Measurements from ENCODE around the gene ADAMTS3.
A peak's percentile ranks its signal among the peaks of the same experiment; 100 is the strongest.

The ADAMTS3 gene

GRCh38 chr4:72507167-72507566, 61.9 kb downstream of the ADAMTS3 start:
- TF ChIP-seq CTCF (IDR thresholded peaks at IDR 0.05; ENCODE audit: borderline replicate concordance, insufficient read depth, low read depth, low read length), result no peak
- H3K4me3 ChIP-seq (ENCODE audit: low read depth, low read length), result no peak overlapping the region

DNA sequence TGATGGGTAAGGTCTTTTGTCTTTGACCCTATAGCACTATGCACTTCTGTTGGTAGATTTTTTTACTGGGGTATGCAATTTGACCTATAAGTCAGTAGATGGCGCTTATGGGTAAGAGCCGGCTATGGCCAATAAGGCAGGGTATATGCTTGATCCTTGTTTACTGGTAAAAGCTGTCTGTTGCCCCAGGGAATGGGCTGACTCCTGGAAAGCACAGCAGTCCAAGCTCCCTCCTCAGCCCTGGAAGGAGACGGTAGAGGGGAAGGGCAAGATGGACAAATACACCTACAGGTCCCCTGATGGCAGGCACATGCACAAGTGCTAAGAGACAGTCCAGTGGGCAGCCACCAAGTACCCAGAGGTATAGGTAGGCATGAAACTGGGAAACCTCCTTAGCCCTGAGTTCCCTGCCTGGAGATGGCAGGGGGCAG, 63.7 kb downstream of the ADAMTS3 start:
- TF ChIP-seq CTCF (IDR thresholded peaks at IDR 0.05; ENCODE audit: borderline replicate concordance, insufficient read depth, low read depth, low read length), result peak; percentile 62
- H3K4me3 ChIP-seq (ENCODE audit: low read depth, low read length), result no peak overlapping the region

DNA sequence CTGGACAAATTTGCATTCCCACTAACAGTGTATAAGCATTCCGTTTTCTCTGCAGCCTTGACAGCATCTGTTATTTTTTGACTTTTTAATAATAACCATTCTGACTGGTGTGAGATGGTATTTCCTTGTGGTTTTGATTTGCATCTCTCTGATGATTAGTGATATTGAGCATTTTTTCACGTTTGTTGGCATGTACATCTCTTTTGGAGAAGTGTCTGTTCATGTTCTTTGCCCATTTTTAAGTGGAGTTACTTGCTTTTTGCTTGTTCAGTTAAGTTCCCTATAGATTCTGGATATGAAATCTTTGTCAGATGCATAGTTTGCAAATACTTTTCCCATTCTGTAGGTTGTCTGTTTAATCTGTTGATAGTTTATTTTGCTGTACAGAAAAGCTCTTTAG, 68.8 kb downstream of the ADAMTS3 start:
- no peak overlapping the region for H3K4me3 ChIP-seq (ENCODE audit: low read depth, low read length)
- TF ChIP-seq CTCF (IDR thresholded peaks at IDR 0.05; ENCODE audit: borderline replicate concordance, insufficient read depth, low read depth, low read length), result no peak

- no peak overlapping the region for H3K4me3 ChIP-seq (ENCODE audit: low read depth, low read length)
- TF ChIP-seq CTCF (IDR thresholded peaks at IDR 0.05; ENCODE audit: borderline replicate concordance, insufficient read depth, low read depth, low read length), result no peak
These were observed 72.9 kb downstream of the ADAMTS3 start for GRCh38 chr4:72496119-72496518.

DNA sequence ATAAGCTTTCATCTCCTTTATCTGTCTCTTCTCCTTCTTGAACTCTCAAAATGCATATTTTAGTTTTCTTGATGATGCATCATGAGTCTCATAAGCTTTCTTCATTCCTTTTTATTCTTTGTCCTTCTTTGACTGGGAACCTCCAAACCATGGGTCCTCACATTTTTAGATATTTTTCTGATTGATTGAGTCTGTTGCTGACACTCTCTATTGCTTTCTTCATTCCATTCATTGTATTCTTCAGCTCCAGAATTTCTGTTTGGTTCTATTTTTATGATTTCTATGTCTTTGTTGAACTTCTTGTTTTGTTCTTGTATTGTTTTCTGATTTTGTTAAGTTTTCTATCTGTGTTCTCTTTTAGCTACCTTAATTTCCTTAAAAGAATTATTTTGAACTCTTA, 74.9 kb downstream of the ADAMTS3 start:
- H3K4me3 ChIP-seq (ENCODE audit: low read depth, low read length), result no peak overlapping the region
- TF ChIP-seq CTCF (IDR thresholded peaks at IDR 0.05; ENCODE audit: borderline replicate concordance, insufficient read depth, low read depth, low read length), result no peak

DNA sequence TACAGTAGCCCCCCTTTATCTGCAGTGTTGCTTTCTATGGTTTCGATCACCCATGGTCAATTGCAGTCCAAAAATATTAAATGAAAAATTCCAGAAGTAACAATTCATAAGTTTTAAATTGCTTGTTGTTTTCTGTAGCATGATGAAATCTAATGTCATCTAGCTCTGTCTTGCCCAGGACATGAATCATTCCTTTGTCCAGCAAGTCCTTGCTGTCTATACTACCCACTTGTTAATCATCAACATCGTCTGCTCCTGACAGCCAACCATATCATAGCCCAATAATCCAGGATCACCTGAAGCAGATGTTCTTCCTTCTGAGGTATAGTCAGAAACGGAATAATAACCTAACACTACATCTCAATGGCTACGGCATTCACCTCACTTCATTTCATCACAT, 79.8 kb downstream of the ADAMTS3 start:
- no peak overlapping the region for H3K4me3 ChIP-seq (ENCODE audit: low read depth, low read length)
- TF ChIP-seq CTCF (IDR thresholded peaks at IDR 0.05; ENCODE audit: borderline replicate concordance, insufficient read depth, low read depth, low read length), result no peak

DNA sequence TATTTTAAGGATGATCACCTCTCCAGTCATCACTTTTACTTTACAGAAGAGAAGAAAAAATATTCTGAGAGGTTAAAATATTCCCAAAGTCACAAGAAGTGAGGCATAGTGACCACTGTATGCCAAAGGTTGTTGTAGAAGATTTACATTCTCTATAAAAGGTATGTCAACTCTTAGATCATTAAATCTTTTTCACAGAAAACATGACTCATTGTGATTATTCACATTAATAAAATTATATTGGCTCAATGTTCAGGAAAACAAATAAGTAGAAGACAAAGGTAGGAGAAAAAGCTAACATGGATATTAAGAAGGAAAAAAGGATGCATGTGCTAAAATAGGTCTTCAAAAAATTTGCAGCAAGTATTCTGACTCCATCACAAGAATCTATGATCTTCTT, 82.0 kb downstream of the ADAMTS3 start:
- TF ChIP-seq CTCF (IDR thresholded peaks at IDR 0.05; ENCODE audit: borderline replicate concordance, insufficient read depth, low read depth, low read length), result no peak

More for the DNA sequence above, 82.0 kb downstream of the ADAMTS3 start:
- no peak overlapping the region for H3K4me3 ChIP-seq (ENCODE audit: low read depth, low read length)
